H9 (cell line): Measurements from ENCODE around the gene PIK3CD. TPM values are rescaled to one million over a fixed set of nuclear protein-coding genes. Genes with fewer than 3 reads are reported as not detected.

Source experiments
- DNase-seq: peaks from one replicate; pipeline ENCODE4 v3.0.0-alpha.2; 2017
- H2AFZ ChIP-seq: one replicate; pipeline ENCODE4 v1.6.1; 2013; ENCODE audit warnings: mild to moderate bottlenecking, low read length, control low read depth, moderate library complexity
- H2AK5ac ChIP-seq: 2 replicates; pipeline ENCODE4 v1.6.1; 2013; ENCODE audit warnings: low read length, control low read depth, mixed read lengths; ENCODE audit not compliant: insufficient read length
- H2BK120ac ChIP-seq: one replicate; pipeline ENCODE4 v1.6.1; 2013; ENCODE audit warnings: low read depth, mild to moderate bottlenecking, low read length, control low read depth, inconsistent platforms; ENCODE audit not compliant: poor library complexity, severe bottlenecking
- H2BK12ac ChIP-seq: 2 replicates; pipeline ENCODE4 v1.6.1; 2013; ENCODE audit warnings: low read length, control low read depth, mixed read lengths, low read depth; ENCODE audit not compliant: insufficient read length
- H2BK15ac ChIP-seq: 2 replicates; pipeline ENCODE4 v1.6.1; 2013; ENCODE audit warnings: low read depth, low read length, control low read depth
- H2BK20ac ChIP-seq: one replicate; pipeline ENCODE4 v1.6.1; 2013; ENCODE audit warnings: low read depth, mild to moderate bottlenecking, low read length, control low read depth, inconsistent platforms; ENCODE audit not compliant: poor library complexity, severe bottlenecking
- H2BK5ac ChIP-seq: 2 replicates; pipeline ENCODE4 v1.6.1; 2013; ENCODE audit warnings: low read length, control low read depth, mixed read lengths; ENCODE audit not compliant: insufficient read length
- H3K14ac ChIP-seq: 2 replicates; pipeline ENCODE4 v1.6.1; 2013; ENCODE audit warnings: low read length, control low read depth; ENCODE audit not compliant: insufficient read depth
- H3K18ac ChIP-seq: 2 replicates; pipeline ENCODE4 v1.6.1; 2013; ENCODE audit warnings: low read depth, mild to moderate bottlenecking, mixed read lengths, low read length, control low read depth; ENCODE audit not compliant: insufficient read length
- H3K23ac ChIP-seq: 2 replicates; pipeline ENCODE4 v1.6.1; 2013; ENCODE audit warnings: low read length, control low read depth, mixed read lengths, low read depth; ENCODE audit not compliant: insufficient read length
- H3K23me2 ChIP-seq: 2 replicates; pipeline ENCODE4 v1.6.1; 2013; ENCODE audit warnings: low read depth, mild to moderate bottlenecking, mixed read lengths, low read length, control low read depth; ENCODE audit not compliant: insufficient read length, poor library complexity, severe bottlenecking
- H3K27ac ChIP-seq: 2 replicates; pipeline ENCODE4 v1.5.1; 2013; ENCODE audit warnings: low read length, control low read depth, mixed read lengths, low read depth; ENCODE audit not compliant: insufficient read length
- H3K27me3 ChIP-seq: 2 replicates; pipeline ENCODE4 v1.6.1; 2013; ENCODE audit warnings: low read length, control low read depth, inconsistent platforms; ENCODE audit not compliant: insufficient read depth
- H3K4ac ChIP-seq: 2 replicates; pipeline ENCODE4 v1.6.1; 2013; ENCODE audit warnings: low read depth, mild to moderate bottlenecking, control low read depth, inconsistent platforms, low read length, moderate library complexity
- H3K4me1 ChIP-seq: 2 replicates; pipeline ENCODE4 v1.6.1; 2013; ENCODE audit warnings: low read length, control low read depth, inconsistent platforms; ENCODE audit not compliant: insufficient read depth
- H3K4me2 ChIP-seq: 2 replicates; pipeline ENCODE4 v1.6.1; 2013; ENCODE audit warnings: low read length, control low read depth, mixed read lengths; ENCODE audit not compliant: insufficient read length, insufficient read depth
- H3K56ac ChIP-seq: 2 replicates; pipeline ENCODE4 v1.6.1; 2013; ENCODE audit warnings: low read depth, mild to moderate bottlenecking, mixed read lengths, low read length, control low read depth; ENCODE audit not compliant: insufficient read length
- H3K79me1 ChIP-seq: 2 replicates; pipeline ENCODE4 v1.6.1; 2013; ENCODE audit warnings: low read depth, mild to moderate bottlenecking, moderate library complexity, low read length, control low read depth, inconsistent platforms; ENCODE audit not compliant: insufficient read depth, poor library complexity, severe bottlenecking
- H3K79me2 ChIP-seq: 2 replicates; pipeline ENCODE4 v1.6.1; 2013; ENCODE audit warnings: low read length, control low read depth, inconsistent platforms; ENCODE audit not compliant: insufficient read depth
- H3K9ac ChIP-seq: 2 replicates; pipeline ENCODE4 v1.6.1; 2013; ENCODE audit warnings: low read length, control low read depth, mixed read lengths; ENCODE audit not compliant: insufficient read length; ENCODE audit errors: extremely low read depth
- H3K9me3 ChIP-seq: one replicate; pipeline ENCODE4 v1.6.1; 2013; ENCODE audit warnings: low read depth, low read length, inconsistent platforms; ENCODE audit not compliant: control insufficient read depth
- H3T11ph ChIP-seq: one replicate; pipeline ENCODE4 v1.6.1; 2013; ENCODE audit warnings: mild to moderate bottlenecking, low read length, control low read depth, inconsistent platforms
- H4K20me1 ChIP-seq: one replicate; pipeline ENCODE4 v1.6.1; 2013; ENCODE audit not compliant: control insufficient read depth, insufficient read length, insufficient read depth
- H4K5ac ChIP-seq: 2 replicates; pipeline ENCODE4 v1.6.1; 2013; ENCODE audit warnings: low read depth, mild to moderate bottlenecking, mixed read lengths, low read length, control low read depth; ENCODE audit not compliant: insufficient read length
- H4K8ac ChIP-seq: replicated peaks from 2 replicates; pipeline ENCODE4 v1.6.1; 2013; ENCODE audit warnings: low read length, control low read depth, mixed read lengths, low read depth; ENCODE audit not compliant: insufficient read length
- H4K91ac ChIP-seq: 2 replicates; pipeline ENCODE4 v1.6.1; 2013; ENCODE audit warnings: low read depth, mild to moderate bottlenecking, moderate library complexity, mixed read lengths, low read length, control low read depth; ENCODE audit not compliant: insufficient read length
- H3K27ac Mint-ChIP-seq, 3 experiments: 2 replicates in 2 of 3; 3 replicates in 1 of 3; pipeline ENCODE4 v1.8.0; 2020 to 2021; ENCODE audit warnings: mixed read lengths in 3 of 3, mild to moderate bottlenecking in 1 of 3, moderate library complexity in 1 of 3
- H3K27me3 Mint-ChIP-seq: 2 replicates; pipeline ENCODE4 v1.8.0; 2021; ENCODE audit warnings: low read depth, mild to moderate bottlenecking, moderate library complexity, mixed read lengths
- H3K36me3 Mint-ChIP-seq, 3 experiments: 2 replicates in 2 of 3; 3 replicates in 1 of 3; pipeline ENCODE4 v1.8.0; 2020 to 2021; ENCODE audit warnings: low read depth in 3 of 3, mixed read lengths in 3 of 3; ENCODE audit not compliant: insufficient read depth in 1 of 3
- H3K4me1 Mint-ChIP-seq, 2 experiments: 2 replicates each; pipeline ENCODE4 v1.8.0; 2020; ENCODE audit warnings: mixed read lengths in 2 of 2
- H3K4me3 Mint-ChIP-seq, 2 experiments: 2 replicates in 1 of 2; 3 replicates in 1 of 2; pipeline ENCODE4 v1.8.0; 2020 to 2021; ENCODE audit warnings: mild to moderate bottlenecking in 2 of 2, mixed read lengths in 2 of 2, moderate library complexity in 1 of 2
- H3K9me3 Mint-ChIP-seq, 2 experiments: 2 replicates in 1 of 2; 3 replicates in 1 of 2; pipeline ENCODE4 v1.8.0; 2020; ENCODE audit warnings: mild to moderate bottlenecking in 2 of 2, mixed read lengths in 2 of 2, moderate library complexity in 1 of 2
- WGBS: extraction: QIAGEN DNeasy Blood & Tissue Kit; methylation state at CpG from one replicate; pipeline ENCODE4 v1.1.7; 2013; ENCODE audit warnings: missing lambda C conversion rate, low lambda C conversion rate, mixed read lengths; ENCODE audit not compliant: insufficient read length; ENCODE audit errors: extremely low coverage; 5-methylcytosine and 5-hydroxymethylcytosine counted together
- total RNA-seq: library from RNA; stranded (reverse); gene quantifications from 2 replicates; pipeline ENCODE4 v1.2.1, GENCODE V29; 2021
- TF ChIP-seq, protein P1 (sequence below): fragments of 200-600 bp; sonication (generic); conservative IDR thresholded peaks from 3 replicates; pipeline ENCODE4 v1.8.0; 2021; ENCODE audit warnings: antibody characterized with exemption, mild to moderate bottlenecking

The PIK3CD gene
- total RNA-seq, 1 experiment from 2014 or later, result 10.0 TPM

DNA sequence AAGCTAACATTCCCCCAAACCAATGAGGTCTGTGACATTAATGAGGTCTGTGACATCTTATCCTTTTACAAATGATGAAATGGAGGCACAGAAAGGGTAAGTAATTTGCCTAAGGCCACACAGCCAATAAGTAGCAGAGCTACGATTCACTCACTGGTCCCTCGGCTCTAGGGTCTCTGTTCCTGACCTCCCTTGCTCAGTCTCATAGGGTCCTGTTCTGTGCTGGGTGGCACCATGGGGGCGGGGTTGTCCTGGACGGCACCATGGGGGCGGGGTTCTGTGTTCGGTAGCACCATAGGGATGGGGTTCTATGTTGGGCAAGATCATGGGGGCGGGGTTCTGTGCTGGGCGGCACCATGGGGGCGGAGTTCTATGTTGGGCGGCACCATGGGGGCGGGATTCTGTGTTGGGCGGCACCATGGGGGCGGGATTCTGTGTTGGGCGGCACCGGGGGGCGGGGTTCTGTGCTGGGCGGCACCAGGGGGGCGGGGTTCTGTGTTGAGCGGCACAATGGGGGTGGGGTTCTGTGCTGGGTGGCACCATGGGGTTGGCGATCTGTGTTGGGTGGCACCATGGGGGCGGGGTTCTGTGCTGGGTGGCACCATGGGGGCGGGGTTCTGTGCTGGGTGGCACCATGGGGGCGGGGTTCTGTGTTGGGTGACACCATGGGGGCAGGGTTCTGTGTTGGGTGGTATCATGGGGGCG lies 116.6 kb downstream of the PIK3CD start:
- Mint-ChIP-seq H3K27ac (no peak overlapping the region), H3K4me1 (peaks cover 16 to 32% of the 10 kb centered on the region in 2 experiments), H3K9me3 (no peaks in the 10 kb centered on the region), H3K27me3 (no peaks in the 10 kb centered on the region), H3K4me3 (no peak overlapping the region), H3K36me3 (peaks cover 15 to 28% (median 28%) of the 10 kb centered on the region in 3 experiments; a peak in 6 of 7 replicates)
- DNase-seq, result no peak
- Histone ChIP-seq H3K4me1 (peaks cover 5% of the 10 kb centered on the region; the same call in 1 of the 2 replicates), H3T11ph (no peak overlapping the region), H2BK5ac (no peak overlapping the region), H2AK5ac (no peak overlapping the region), H3K79me2 (no peaks in the 10 kb centered on the region; the same call in 1 of the 2 replicates), H2BK120ac (no peak overlapping the region), H2BK12ac (no peak overlapping the region), H3K27ac (no peak overlapping the region), H3K14ac (no peak overlapping the region), H3K9me3 (no peaks in the 10 kb centered on the region), H4K91ac (no peak overlapping the region), H3K18ac (no peak overlapping the region), H4K8ac (no peak overlapping the region), H3K27me3 (no peaks in the 10 kb centered on the region), H3K9ac (no peak overlapping the region), H3K4me2 (no peak overlapping the region), H3K56ac (no peak overlapping the region), H2BK15ac (no peak overlapping the region), H4K5ac (no peak overlapping the region), H3K23me2 (no peaks in the 10 kb centered on the region), H2BK20ac (no peak overlapping the region), H3K79me1 (peaks cover 7% of the 10 kb centered on the region), H3K4ac (no peak overlapping the region), H2AFZ (no peak overlapping the region), H3K23ac (no peak overlapping the region), H4K20me1 (no peaks in the 10 kb centered on the region)
- WGBS, result no CpG with 5 or more reads among the region's 24 CpGs
- TF ChIP-seq, protein P1, sequence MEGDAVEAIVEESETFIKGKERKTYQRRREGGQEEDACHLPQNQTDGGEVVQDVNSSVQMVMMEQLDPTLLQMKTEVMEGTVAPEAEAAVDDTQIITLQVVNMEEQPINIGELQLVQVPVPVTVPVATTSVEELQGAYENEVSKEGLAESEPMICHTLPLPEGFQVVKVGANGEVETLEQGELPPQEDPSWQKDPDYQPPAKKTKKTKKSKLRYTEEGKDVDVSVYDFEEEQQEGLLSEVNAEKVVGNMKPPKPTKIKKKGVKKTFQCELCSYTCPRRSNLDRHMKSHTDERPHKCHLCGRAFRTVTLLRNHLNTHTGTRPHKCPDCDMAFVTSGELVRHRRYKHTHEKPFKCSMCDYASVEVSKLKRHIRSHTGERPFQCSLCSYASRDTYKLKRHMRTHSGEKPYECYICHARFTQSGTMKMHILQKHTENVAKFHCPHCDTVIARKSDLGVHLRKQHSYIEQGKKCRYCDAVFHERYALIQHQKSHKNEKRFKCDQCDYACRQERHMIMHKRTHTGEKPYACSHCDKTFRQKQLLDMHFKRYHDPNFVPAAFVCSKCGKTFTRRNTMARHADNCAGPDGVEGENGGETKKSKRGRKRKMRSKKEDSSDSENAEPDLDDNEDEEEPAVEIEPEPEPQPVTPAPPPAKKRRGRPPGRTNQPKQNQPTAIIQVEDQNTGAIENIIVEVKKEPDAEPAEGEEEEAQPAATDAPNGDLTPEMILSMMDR, result no peak
